ENCODE measurements around the gene ZNF367. TPM values are rescaled to one million over a fixed set of nuclear protein-coding genes. Genes with fewer than 3 reads are reported as not detected.
A peak's percentile ranks its signal among the peaks of the same experiment; 100 is the strongest.

ZNF367 gene
- total and polyA plus RNA-seq, 2 donors (not counting 1 experiment from before 2014, with no cell fraction given), result 1.3 to 2.2 TPM

- Mint-ChIP-seq H3K27ac (peak overlapping the region; percentile 97), H3K27me3 (no peaks in the 10 kb centered on the region), H3K9me3 (ENCODE audit: insufficient read depth) (no peaks in the 10 kb centered on the region), H3K4me3 (peak overlapping the region; percentile 94), H3K4me1 (peaks cover 47% of the 10 kb centered on the region)
- DNase-seq (peak; percentile 95), ATAC-seq (ENCODE audit: low read depth) (peak; percentile 10)
- no peaks in the 10 kb centered on the region for H4K20me1 ChIP-seq (ENCODE audit: control insufficient read depth, insufficient read depth, low read length, poor library complexity, severe bottlenecking)
- peak overlapping the region; percentile 51 to 100 (median 88) for H3K4me3 ChIP-seq (ENCODE audit: control extremely low read depth in 1 of 5, extremely low read depth in 1 of 5, insufficient read depth in 1 of 5, low read depth in 2 of 5, low read length in 4 of 5)
- no peaks in the 10 kb centered on the region for H3K27me3 ChIP-seq (replicated peaks in 1 of 4; ENCODE audit: control extremely low read depth in 1 of 4, control insufficient read depth in 3 of 4, insufficient read depth in 4 of 4, low read length in 3 of 4)
- no peaks in the 10 kb centered on the region for H3K9me3 ChIP-seq (ENCODE audit: control extremely low read depth in 1 of 3, control insufficient read depth in 2 of 3, insufficient read depth in 1 of 3, low read length in 2 of 3)
- H2AFZ ChIP-seq (ENCODE audit: insufficient read depth, low read depth, low read length, poor library complexity, severe bottlenecking), result peak overlapping the region; percentile 97
- under 1% methylated on average over 48 of the region's 50 CpGs for WGBS (ENCODE audit: insufficient coverage)
- peak overlapping the region; percentile 92 for H3K4me2 ChIP-seq (replicated peaks; ENCODE audit: low read depth, low read length, poor library complexity, severe bottlenecking)
- ChIA-PET CTCF (interaction anchor here (1.5 to 1.7 kb wide), 2 partner anchors 32 to 33 kb away, joined by 4 to 5 read pairs; partner anchors contain the start of gene HABP4), POLR2A (interaction anchor here (0.8 to 0.9 kb wide), 2 partner anchors 32 to 33 kb away, joined by 3 read pairs; partner anchors contain the start of gene HABP4)
- H3K27ac ChIP-seq (ENCODE audit: low read length in 2 of 2), result peak overlapping the region; percentile 78 to 91
- TF ChIP-seq CTCF (IDR thresholded peaks at IDR 0.05) (no peak), EZH2 (IDR thresholded peaks at IDR 0.05; ENCODE audit: borderline replicate concordance, insufficient read depth, low read depth, low read length, poor library complexity, severe bottlenecking) (no peak)
- H3K79me2 ChIP-seq (ENCODE audit: control insufficient read depth, insufficient read depth, low read length), result peaks cover 13% of the 10 kb centered on the region
- no peaks in the 10 kb centered on the region for H3K36me3 ChIP-seq (replicated peaks in 1 of 2; ENCODE audit: control extremely low read depth in 1 of 2, control insufficient read depth in 1 of 2, extremely low read depth in 1 of 2, insufficient read depth in 2 of 2, low read length in 1 of 2)
- H3K9ac ChIP-seq (ENCODE audit: low read length), result peak overlapping the region; percentile 91
- peaks cover 40 to 53% of the 10 kb centered on the region in 2 donors for H3K4me1 ChIP-seq (ENCODE audit: control insufficient read depth in 2 of 2, insufficient read depth in 2 of 2, low read length in 2 of 2)
- intact Hi-C loops (cut with micrococcal nuclease), result loop anchor here (1.0 to 10.0 kb wide), 9 partner anchors 35 to 1688 kb away; partner anchors contain the start of genes ANP32B, ERCC6L2, SLC35D2 and TDRD7
Observed at GRCh38 chr9:96417051-96417586, 1.1 kb downstream of the ZNF367 start.

Data from B cell (primary cell).